DMS153 (cell line): Measurements from ENCODE around the gene RBM19.

Experiments used
- DNase-seq: peaks from one replicate; lab custom pipeline; 2025; lab: John Stamatoyannopoulos, UW

The RBM19 gene

GRCh38 chr12:113804961-113805600 lies 161.0 kb downstream of the RBM19 start:
- DNase-seq, result no peak

- DNase-seq, result no peak
These were observed 162.4 kb downstream of the RBM19 start for GRCh38 chr12:113803759-113804140.

- DNase-seq, result no peak
These were observed 163.0 kb downstream of the RBM19 start for GRCh38 chr12:113802966-113803758.

DNA sequence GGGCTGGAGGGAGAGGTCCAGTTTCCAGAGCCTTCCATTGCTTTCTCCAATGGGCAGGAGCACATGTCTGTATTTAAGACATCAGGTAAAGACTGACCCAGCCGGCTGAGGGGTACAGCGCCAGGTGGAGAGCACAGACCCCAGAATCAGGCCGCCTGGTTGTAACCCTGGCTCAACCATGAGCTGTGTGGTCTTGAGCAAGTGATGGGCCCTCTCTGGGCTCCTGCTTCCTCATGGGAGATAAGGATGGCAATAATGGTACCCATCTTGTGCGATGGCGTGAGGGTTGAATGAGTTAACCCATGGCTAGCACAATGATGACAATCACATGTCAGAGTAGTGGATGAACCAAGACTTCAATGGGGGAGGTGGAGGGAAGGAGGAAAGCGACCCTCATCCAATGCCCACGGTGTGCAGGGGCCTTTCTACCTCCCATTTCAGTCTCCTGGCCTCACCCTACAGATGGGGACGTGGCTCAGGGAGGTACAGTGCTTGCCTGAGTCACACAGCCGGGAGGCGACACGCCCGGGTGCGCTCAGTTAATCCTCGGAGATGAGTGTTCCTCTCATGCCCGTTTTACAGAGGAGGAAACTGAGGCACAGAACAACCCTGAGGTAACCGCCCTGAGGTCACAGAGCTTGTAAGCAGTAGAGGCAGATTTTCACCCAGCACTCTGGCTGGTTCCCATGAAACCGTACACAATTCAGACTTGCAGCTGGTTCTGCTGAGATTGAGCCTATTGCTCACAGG lies 163.9 kb downstream of the RBM19 start:
- DNase-seq, result no peak

DNA sequence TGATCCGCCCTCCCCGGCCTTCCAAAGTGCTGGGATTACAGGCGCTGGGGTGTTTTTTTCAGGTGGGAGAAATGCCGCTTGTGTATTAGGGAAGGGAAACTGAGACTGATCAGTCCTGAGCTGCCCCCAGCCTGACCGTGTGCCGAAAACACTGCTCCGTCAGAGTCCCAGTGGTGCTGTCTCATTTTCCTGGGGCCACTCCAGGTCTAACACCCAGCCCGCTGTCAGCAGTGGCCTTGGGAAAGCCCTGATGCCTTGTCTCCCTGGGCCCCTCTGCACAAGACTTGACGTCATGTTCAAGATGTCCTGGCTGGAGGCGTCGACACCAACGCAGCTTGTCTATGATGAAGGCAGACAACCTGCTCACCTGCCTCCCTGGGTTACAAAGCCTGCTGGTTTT lies 165.9 kb downstream of the RBM19 start:
- no peak for DNase-seq

DNA sequence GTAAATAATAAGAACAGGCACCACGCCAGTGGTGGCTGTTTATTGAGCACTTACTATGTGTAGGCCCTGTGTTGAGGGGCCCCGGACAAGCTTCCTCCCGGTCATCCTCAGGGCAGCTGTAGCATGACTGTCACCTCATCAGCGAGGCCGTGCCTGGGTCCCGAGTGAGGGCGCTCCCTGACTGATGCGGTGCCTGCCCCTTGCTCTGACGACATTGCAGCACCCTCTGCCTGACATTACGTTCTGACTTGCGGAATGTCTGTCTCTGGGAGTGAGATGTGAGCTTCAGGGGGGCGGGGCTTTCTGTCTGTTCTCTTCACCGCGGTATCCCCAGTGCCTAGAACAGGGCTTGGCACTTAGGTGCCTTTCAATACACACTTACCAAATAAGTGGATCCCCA lies 167.6 kb downstream of the RBM19 start:
- DNase-seq, result no peak

DNA sequence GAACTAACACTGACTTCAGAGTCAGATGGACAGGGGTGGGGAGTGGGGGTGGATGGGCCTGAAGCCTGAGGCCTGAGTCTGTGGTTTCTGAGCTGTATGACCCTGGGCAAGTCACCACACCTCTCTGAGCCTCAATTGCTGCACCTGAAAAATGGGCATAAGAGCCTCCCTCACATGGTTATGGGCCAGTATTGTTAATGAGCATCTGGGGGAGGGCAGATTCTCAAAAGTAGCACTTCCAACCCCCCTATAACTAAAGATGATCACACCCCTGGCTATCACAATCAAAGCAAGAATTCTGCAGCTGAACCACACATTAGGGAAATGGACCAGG lies 168.6 kb downstream of the RBM19 start:
- DNase-seq, result no peak

DNA sequence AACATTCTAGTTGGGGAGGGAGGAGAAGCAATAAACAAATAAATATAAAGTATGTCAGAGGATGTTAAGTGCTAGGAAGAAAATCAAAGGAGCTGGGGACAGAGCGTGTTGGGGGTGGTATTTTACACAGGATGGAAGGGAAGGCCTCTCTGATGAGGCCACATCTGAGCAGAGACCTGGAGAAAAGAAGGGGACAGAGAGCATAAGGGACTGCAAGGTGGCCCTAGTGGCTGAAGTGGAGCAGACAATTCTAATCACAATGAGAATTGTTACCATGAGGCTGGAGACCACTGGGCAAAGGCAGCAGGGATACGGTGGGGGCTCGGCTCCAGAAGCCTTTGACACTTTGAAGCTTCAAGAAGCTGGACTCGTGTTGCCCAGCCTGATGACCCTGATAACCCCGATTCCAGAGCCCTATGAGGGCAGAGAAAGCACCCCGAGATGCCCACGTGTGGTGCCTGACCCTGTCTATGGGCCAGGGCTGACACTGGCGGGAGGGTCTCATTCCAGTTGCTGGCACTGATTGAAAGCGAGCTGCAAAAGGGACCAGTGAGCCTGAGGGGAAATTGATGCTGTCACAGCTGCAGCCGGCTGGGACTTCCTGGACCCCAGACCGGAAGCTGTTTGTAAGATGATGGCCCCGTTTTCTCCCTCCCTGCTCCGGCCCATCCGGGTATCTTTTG lies 169.1 kb downstream of the RBM19 start:
- DNase-seq, result no peak

DNA sequence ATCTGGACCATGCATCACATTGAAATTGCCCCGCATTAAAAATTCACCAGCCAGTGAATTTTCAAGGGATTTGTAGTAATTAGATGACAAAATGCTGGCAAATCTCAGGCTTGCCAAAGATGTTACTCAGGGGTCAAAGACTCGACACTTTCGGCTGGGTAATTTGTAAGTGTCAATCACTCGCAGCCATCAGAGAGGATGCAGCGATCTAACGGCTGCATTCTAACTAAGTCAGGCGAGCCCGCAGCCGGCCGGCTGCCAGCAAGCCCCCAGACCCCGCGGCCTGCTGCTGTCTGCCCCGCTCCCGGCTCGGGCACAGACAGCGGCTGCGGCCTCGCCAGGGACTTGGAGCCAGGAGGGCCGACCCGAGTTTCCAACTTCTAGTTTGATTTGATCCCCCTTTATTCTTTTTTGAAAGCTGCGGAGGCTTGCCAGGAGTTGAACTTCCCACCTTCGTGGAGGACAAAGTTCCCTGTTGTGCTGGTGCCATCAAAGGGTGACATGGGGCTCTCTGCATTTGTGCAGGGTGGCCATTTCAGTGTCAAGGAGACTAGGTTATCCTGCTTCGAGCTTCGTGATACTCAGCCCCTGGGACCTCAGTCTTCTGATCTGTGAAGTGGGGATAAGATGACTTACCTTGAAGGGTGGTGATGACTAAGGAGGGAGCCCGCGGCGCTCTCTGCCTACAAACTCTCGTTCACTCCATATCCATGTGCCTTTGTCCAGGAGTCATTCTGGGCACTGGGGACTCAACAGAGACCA lies 169.9 kb downstream of the RBM19 start:
- DNase-seq, result no peak

GRCh38 chr12:113795445-113795844 lies 170.7 kb downstream of the RBM19 start:
- no peak for DNase-seq

GRCh38 chr12:113794774-113795173 lies 171.4 kb downstream of the RBM19 start:
- no peak for DNase-seq

DNA sequence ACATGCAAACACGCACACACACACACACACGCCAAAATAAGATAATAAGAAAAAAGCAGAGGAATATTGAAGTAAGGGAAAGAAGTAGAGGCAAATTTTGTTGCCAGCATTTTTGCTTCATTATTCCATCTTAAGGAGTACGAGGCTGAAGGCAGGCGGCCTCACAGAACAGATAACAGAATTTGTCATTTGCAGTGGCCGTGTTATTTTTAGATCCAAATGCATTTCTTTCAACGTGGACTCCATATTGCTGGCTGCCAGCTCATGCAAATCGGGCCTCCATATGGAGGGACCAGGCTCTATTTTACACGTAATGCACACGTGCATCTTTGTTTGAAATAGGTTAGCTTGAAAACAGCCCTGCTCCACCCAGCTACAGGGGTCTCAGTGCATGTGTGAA lies 172.9 kb downstream of the RBM19 start:
- no peak for DNase-seq

DNA sequence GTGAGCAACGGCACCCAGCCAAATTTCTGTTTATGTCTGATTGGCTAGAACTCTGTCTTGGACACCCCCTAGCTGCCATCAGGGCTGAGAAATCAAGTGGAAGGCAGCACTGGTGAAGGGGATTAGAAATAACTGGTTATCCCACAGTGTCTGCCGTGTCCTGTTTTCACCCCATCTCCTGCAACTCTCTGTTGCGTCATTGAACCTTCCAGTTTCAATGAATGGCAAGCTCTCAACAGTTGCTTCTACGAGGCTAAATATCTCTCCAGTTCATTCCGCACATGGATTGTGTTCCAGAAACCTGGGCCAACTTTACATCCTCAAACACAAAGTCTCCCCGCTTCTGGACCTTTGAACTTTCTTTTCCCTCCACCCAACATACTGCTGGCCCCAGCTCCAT lies 173.7 kb downstream of the RBM19 start:
- DNase-seq, result no peak

DNA sequence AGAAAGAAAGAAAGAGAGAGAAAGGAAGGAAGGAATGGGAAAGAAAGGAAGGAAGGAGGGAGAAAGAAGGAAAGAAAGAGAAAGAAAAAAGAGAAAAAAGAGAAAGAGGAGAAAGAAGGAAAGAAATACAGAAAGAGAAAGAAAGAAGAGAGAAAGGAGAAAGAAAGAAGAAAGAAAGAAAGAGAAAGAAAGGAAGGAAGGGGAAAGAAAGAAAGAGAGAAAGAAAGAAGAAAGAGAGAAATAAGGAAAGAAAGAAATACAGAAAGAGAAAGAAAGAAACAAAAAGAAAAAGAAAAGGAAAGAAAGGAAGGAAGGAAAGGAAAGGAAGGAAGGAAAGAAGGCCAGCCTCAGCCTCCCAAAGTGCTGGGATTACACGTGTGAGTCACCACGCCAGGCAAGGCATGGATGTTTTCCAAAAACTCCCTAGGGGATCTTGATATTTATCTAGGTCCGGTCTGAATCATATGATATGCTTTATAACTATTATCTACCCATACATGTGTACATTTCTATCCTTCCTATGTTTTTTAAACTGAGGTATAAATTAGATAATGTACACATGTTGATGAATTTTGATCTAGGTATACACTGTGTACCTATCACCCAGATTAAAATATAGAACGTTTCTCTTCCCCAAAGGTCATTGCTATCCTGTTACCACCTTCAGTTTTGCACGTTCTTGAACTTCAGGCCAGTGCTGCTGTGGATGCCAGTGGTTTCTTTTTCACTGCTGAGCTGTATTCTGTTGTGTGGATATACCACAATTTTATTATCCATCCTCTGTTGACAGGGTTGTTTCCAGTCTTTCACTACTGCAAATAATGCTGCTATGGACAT lies 177.9 kb downstream of the RBM19 start:
- no peak for DNase-seq

DNA sequence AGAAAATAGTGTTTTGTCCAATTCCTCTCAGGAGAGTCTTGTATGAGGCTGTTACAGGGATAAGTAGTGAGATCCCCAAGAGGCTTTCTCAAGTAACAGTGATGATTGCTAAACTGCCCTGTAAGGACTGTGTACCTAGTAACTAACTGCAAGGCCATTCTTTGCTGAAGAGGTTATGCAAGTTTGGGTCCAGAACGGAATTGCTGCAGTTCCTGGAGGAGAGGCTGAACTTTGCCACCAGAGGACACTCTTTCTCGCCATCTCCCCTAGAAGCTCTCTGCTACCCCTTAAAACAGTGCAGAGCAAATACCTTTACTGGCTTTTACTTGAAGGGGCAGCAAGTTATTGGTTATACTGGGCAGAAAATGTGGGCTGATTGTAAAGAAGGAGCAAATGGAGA lies 180.0 kb downstream of the RBM19 start:
- no peak for DNase-seq

GRCh38 chr12:113783811-113784210 lies 182.3 kb downstream of the RBM19 start:
- DNase-seq, result no peak

- no peak for DNase-seq
These were observed 183.3 kb downstream of the RBM19 start for GRCh38 chr12:113782873-113783272.

GRCh38 chr12:113781415-113782198 lies 184.5 kb downstream of the RBM19 start:
- DNase-seq, result no peak

DNA sequence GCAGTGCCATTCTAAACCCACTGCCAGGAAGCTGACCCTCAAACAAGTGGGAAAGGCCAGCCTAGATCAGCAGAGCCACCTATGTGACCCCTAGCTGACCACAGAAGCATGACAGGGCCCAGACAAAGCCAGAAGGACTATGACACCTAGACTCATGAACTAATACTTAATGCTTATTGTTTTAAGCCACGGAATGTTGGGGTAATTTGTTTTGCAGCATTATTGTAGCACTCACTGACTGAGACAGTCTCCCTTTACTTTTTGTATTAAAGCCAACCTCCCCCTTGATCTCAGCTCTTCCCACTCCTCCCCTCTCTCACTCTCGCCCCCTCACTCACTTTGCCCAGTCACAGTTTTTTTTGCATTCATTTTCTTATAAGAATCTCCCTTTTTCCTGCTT lies 186.4 kb downstream of the RBM19 start:
- no peak for DNase-seq
